GM12878 (cell line): ENCODE results near the gene EBF3.

ENCODE experiments used
- CHD2 ChIP-seq: IDR thresholded peaks from 2 replicates; pipeline ENCODE4 v1.6.1; 2011; ENCODE audit warnings: low read depth, low read length, improper control_type of control experiment, borderline replicate concordance
- JUNB ChIP-seq: IDR thresholded peaks from 2 replicates; pipeline ENCODE4 v1.6.1; 2016; ENCODE audit warnings: antibody characterized with exemption, mild to moderate bottlenecking
- MYC ChIP-seq: IDR thresholded peaks from 2 replicates; pipeline ENCODE4 v1.6.1; 2011; ENCODE audit warnings: mild to moderate bottlenecking, low read length, moderate library complexity, inconsistent platforms; ENCODE audit not compliant: insufficient read depth, insufficient replicate concordance, insufficient read length, severe bottlenecking
- POLR2A ChIP-seq: IDR thresholded peaks from 2 replicates; pipeline ENCODE4 v1.6.1; 2011; ENCODE audit warnings: low read depth, mild to moderate bottlenecking, low read length
- RAD21 ChIP-seq: IDR thresholded peaks from 2 replicates; pipeline ENCODE4 v1.6.1; 2011; ENCODE audit warnings: mild to moderate bottlenecking, low read depth, low read length, moderate library complexity; ENCODE audit not compliant: insufficient read depth
- ZZZ3 ChIP-seq: IDR thresholded peaks from 2 replicates; pipeline ENCODE4 v1.6.1; 2011; ENCODE audit warnings: low read depth; ENCODE audit not compliant: control insufficient read depth, insufficient read length
- TF ChIP-seq, protein P1 (sequence below), 3 experiments: IDR thresholded peaks in 2 of 3; conservative IDR thresholded peaks in 1 of 3; 2 replicates each; pipeline ENCODE4 v1.5.1; 2011; ENCODE audit warnings: low read depth in 3 of 3, low read length in 3 of 3, mild to moderate bottlenecking in 3 of 3, control low read depth in 2 of 3, moderate library complexity in 2 of 3, inconsistent platforms in 1 of 3, mixed read lengths in 1 of 3; ENCODE audit not compliant: control insufficient read depth in 2 of 3, insufficient read depth in 1 of 3; ENCODE audit errors: extremely low read depth in 1 of 3
- TF ChIP-seq, protein P2 (sequence below): IDR thresholded peaks from 2 replicates; pipeline ENCODE4 v1.6.1; 2012; ENCODE audit warnings: low read length, inconsistent platforms

DNA sequence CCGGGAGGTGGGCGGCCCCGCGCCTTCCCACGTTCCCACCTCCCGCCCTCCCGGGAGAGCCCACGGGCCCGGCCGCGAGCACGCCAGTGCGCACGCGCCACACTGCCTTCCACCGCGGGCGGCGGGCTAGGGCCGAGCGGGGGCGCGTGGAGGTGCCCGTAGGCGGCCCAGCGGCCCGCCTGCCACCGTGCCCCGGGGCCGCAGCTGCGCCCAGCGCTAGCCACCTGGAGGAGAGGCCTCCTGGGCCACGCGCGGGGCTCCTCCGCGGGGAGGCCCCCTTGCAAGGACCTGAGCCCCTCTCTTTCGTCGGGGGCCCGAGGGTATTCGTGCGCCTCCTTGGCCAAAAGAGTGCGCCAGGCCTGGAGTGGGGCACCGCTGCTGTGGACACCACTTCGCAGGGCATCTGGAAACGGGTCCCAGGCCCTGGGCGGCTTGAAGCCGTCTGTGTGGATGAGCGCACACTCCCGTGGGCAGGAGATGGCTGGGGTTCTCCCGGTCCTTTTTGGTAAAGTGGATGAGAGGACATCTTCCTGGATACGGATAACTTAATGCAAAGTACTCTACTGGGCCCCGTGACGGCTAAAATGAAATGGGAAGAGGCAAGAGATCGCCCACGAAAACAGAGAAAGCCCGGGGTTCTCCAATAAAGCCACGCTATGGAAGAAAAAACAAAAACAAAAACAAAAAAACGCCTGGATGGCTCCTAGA lies 9.0 kb upstream of the EBF3 start:
- TF ChIP-seq, protein P1, sequence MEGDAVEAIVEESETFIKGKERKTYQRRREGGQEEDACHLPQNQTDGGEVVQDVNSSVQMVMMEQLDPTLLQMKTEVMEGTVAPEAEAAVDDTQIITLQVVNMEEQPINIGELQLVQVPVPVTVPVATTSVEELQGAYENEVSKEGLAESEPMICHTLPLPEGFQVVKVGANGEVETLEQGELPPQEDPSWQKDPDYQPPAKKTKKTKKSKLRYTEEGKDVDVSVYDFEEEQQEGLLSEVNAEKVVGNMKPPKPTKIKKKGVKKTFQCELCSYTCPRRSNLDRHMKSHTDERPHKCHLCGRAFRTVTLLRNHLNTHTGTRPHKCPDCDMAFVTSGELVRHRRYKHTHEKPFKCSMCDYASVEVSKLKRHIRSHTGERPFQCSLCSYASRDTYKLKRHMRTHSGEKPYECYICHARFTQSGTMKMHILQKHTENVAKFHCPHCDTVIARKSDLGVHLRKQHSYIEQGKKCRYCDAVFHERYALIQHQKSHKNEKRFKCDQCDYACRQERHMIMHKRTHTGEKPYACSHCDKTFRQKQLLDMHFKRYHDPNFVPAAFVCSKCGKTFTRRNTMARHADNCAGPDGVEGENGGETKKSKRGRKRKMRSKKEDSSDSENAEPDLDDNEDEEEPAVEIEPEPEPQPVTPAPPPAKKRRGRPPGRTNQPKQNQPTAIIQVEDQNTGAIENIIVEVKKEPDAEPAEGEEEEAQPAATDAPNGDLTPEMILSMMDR (IDR thresholded peaks at IDR 0.05 in 2 of 3, conservative IDR thresholded peaks at IDR 0.05 in 1 of 3; ENCODE audit: control insufficient read depth in 2 of 3, extremely low read depth in 1 of 3, insufficient read depth in 1 of 3, low read depth in 3 of 3, low read length in 3 of 3), result no peak
- TF ChIP-seq RAD21, result no peak
- TF ChIP-seq MYC, result no peak
- TF ChIP-seq, protein P2, sequence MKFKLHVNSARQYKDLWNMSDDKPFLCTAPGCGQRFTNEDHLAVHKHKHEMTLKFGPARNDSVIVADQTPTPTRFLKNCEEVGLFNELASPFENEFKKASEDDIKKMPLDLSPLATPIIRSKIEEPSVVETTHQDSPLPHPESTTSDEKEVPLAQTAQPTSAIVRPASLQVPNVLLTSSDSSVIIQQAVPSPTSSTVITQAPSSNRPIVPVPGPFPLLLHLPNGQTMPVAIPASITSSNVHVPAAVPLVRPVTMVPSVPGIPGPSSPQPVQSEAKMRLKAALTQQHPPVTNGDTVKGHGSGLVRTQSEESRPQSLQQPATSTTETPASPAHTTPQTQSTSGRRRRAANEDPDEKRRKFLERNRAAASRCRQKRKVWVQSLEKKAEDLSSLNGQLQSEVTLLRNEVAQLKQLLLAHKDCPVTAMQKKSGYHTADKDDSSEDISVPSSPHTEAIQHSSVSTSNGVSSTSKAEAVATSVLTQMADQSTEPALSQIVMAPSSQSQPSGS, result no peak
- TF ChIP-seq JUNB, result no peak
- no peak for TF ChIP-seq POLR2A
- TF ChIP-seq ZZZ3, result no peak
- no peak for TF ChIP-seq CHD2
